ENCODE results near the gene GAPDH.

GAPDH gene

GRCh38 chr12:6547566-6547965, 13.2 kb downstream of the GAPDH start:
- Histone ChIP-seq H3K79me2 (ENCODE audit: control insufficient read depth, insufficient read depth, low read length, unreplicated experiment) (peaks cover 48% of the 10 kb centered on the region), H2AFZ (ENCODE audit: low read length, unreplicated experiment) (no peak overlapping the region), H3K4me1 (ENCODE audit: control insufficient read depth, insufficient read depth, low read length, unreplicated experiment) (peaks cover 56% of the 10 kb centered on the region), H3K27me3 (ENCODE audit: insufficient read depth, low read length) (no peaks in the 10 kb centered on the region), H3K36me3 (ENCODE audit: insufficient read depth, low read length) (0 out of 2 replicates have a peak, but pooled peaks cover 7% of the 10 kb centered on the region), H3K4me3 (ENCODE audit: low read depth, low read length) (peak overlapping the region; percentile 70), H3K27ac (ENCODE audit: low read depth, low read length) (peak overlapping the region; percentile 82)

GRCh38 chr12:6547987-6548386, 13.7 kb downstream of the GAPDH start:
- H3K4me3 ChIP-seq (ENCODE audit: low read depth, low read length): peak overlapping the region; percentile 70
- H3K79me2 ChIP-seq (ENCODE audit: control insufficient read depth, insufficient read depth, low read length, unreplicated experiment): peaks cover 48% of the 10 kb centered on the region
- peaks cover 61% of the 10 kb centered on the region for H3K4me1 ChIP-seq (ENCODE audit: control insufficient read depth, insufficient read depth, low read length, unreplicated experiment)
- no peak overlapping the region for H2AFZ ChIP-seq (ENCODE audit: low read length, unreplicated experiment)
- no peaks in the 10 kb centered on the region for H3K27me3 ChIP-seq (ENCODE audit: insufficient read depth, low read length)
- 0 out of 2 replicates have a peak, but pooled peaks cover 7% of the 10 kb centered on the region for H3K36me3 ChIP-seq (ENCODE audit: insufficient read depth, low read length)
- H3K27ac ChIP-seq (ENCODE audit: low read depth, low read length): peak overlapping the region; percentile 82

- H2AFZ ChIP-seq (ENCODE audit: low read length, unreplicated experiment): no peak overlapping the region
- H3K4me3 ChIP-seq (ENCODE audit: low read depth, low read length): peak overlapping the region; percentile 70; the same call in 1 of the 2 replicates
- peak overlapping the region; percentile 82 for H3K27ac ChIP-seq (ENCODE audit: low read depth, low read length)
- 0 out of 2 replicates have a peak, but pooled peaks cover 7% of the 10 kb centered on the region for H3K36me3 ChIP-seq (ENCODE audit: insufficient read depth, low read length)
- peaks cover 48% of the 10 kb centered on the region for H3K79me2 ChIP-seq (ENCODE audit: control insufficient read depth, insufficient read depth, low read length, unreplicated experiment)
- H3K4me1 ChIP-seq (ENCODE audit: control insufficient read depth, insufficient read depth, low read length, unreplicated experiment): peaks cover 65% of the 10 kb centered on the region
- H3K27me3 ChIP-seq (ENCODE audit: insufficient read depth, low read length): no peaks in the 10 kb centered on the region
These were observed 14.2 kb downstream of the GAPDH start for GRCh38 chr12:6548556-6548955.

- H3K27ac ChIP-seq (ENCODE audit: low read depth, low read length): peak overlapping the region; percentile 82
- peaks cover 67% of the 10 kb centered on the region for H3K4me1 ChIP-seq (ENCODE audit: control insufficient read depth, insufficient read depth, low read length, unreplicated experiment)
- H3K27me3 ChIP-seq (ENCODE audit: insufficient read depth, low read length): no peaks in the 10 kb centered on the region
- no peak overlapping the region for H2AFZ ChIP-seq (ENCODE audit: low read length, unreplicated experiment)
- H3K36me3 ChIP-seq (ENCODE audit: insufficient read depth, low read length): 0 out of 2 replicates have a peak, but pooled peaks cover 7% of the 10 kb centered on the region
- H3K79me2 ChIP-seq (ENCODE audit: control insufficient read depth, insufficient read depth, low read length, unreplicated experiment): peaks cover 48% of the 10 kb centered on the region
- peak overlapping the region; percentile 70; the same call in 1 of the 2 replicates for H3K4me3 ChIP-seq (ENCODE audit: low read depth, low read length)
These were observed 14.8 kb downstream of the GAPDH start for GRCh38 chr12:6548966-6549683.

GRCh38 chr12:6549684-6550151, 15.4 kb downstream of the GAPDH start:
- Histone ChIP-seq H3K27me3 (ENCODE audit: insufficient read depth, low read length) (no peaks in the 10 kb centered on the region), H2AFZ (ENCODE audit: low read length, unreplicated experiment) (no peak overlapping the region), H3K4me1 (ENCODE audit: control insufficient read depth, insufficient read depth, low read length, unreplicated experiment) (peaks cover 67% of the 10 kb centered on the region), H3K27ac (ENCODE audit: low read depth, low read length) (peak overlapping the region; percentile 82), H3K79me2 (ENCODE audit: control insufficient read depth, insufficient read depth, low read length, unreplicated experiment) (peaks cover 52% of the 10 kb centered on the region), H3K36me3 (ENCODE audit: insufficient read depth, low read length) (0 out of 2 replicates have a peak, but pooled peaks cover 7% of the 10 kb centered on the region), H3K4me3 (ENCODE audit: low read depth, low read length) (no peak overlapping the region)

GRCh38 chr12:6550294-6551062, 16.2 kb downstream of the GAPDH start:
- Histone ChIP-seq H3K79me2 (ENCODE audit: control insufficient read depth, insufficient read depth, low read length, unreplicated experiment) (peaks cover 60% of the 10 kb centered on the region), H3K36me3 (ENCODE audit: insufficient read depth, low read length) (0 out of 2 replicates have a peak, but pooled peaks cover 7% of the 10 kb centered on the region), H3K4me1 (ENCODE audit: control insufficient read depth, insufficient read depth, low read length, unreplicated experiment) (peaks cover 67% of the 10 kb centered on the region), H2AFZ (ENCODE audit: low read length, unreplicated experiment) (no peak overlapping the region), H3K27me3 (ENCODE audit: insufficient read depth, low read length) (no peaks in the 10 kb centered on the region), H3K4me3 (ENCODE audit: low read depth, low read length) (no peak overlapping the region), H3K27ac (ENCODE audit: low read depth, low read length) (peak overlapping the region; percentile 96)

DNA sequence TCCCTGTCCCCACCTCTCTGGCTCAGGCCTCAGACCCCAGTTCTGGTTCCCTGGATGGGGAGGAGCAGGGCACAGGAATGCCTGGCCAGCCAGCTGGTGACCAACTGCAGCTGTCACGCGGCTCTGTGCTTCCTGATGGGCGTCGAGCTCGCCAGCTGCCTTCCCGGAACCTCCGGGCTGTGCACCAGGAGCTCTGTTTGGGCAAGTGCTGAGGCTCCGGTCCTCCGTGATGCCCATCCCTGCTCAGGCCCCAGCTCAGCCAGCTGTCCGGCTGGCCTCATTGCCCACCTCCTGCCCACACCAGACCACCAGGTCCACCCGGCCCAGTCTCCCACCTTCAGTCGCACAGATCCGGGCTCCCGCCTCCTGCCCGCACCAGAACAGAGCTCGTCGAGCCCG, 16.7 kb downstream of the GAPDH start:
- Histone ChIP-seq H3K27ac (ENCODE audit: low read depth, low read length) (peak overlapping the region; percentile 96), H3K36me3 (ENCODE audit: insufficient read depth, low read length) (0 out of 2 replicates have a peak, but pooled peaks cover 2% of the 10 kb centered on the region), H3K4me1 (ENCODE audit: control insufficient read depth, insufficient read depth, low read length, unreplicated experiment) (peaks cover 67% of the 10 kb centered on the region)

GRCh38 chr12:6551496-6552139, 17.3 kb downstream of the GAPDH start:
- Histone ChIP-seq H3K4me1 (ENCODE audit: control insufficient read depth, insufficient read depth, low read length, unreplicated experiment) (peaks cover 67% of the 10 kb centered on the region), H3K79me2 (ENCODE audit: control insufficient read depth, insufficient read depth, low read length, unreplicated experiment) (peaks cover 55% of the 10 kb centered on the region), H3K36me3 (ENCODE audit: insufficient read depth, low read length) (peaks cover 1% of the 10 kb centered on the region; the same call in 1 of the 2 replicates), H3K27ac (ENCODE audit: low read depth, low read length) (peak overlapping the region; percentile 96), H3K27me3 (ENCODE audit: insufficient read depth, low read length) (no peaks in the 10 kb centered on the region), H3K4me3 (ENCODE audit: low read depth, low read length) (peak overlapping the region; percentile 65), H2AFZ (ENCODE audit: low read length, unreplicated experiment) (no peak overlapping the region)

More for the DNA sequence above, 16.7 kb downstream of the GAPDH start:
- Histone ChIP-seq H3K79me2 (ENCODE audit: control insufficient read depth, insufficient read depth, low read length, unreplicated experiment) (peaks cover 58% of the 10 kb centered on the region), H3K4me3 (ENCODE audit: low read depth, low read length) (peak overlapping the region; percentile 65), H3K27me3 (ENCODE audit: insufficient read depth, low read length) (no peaks in the 10 kb centered on the region), H2AFZ (ENCODE audit: low read length, unreplicated experiment) (no peak overlapping the region)

DNA sequence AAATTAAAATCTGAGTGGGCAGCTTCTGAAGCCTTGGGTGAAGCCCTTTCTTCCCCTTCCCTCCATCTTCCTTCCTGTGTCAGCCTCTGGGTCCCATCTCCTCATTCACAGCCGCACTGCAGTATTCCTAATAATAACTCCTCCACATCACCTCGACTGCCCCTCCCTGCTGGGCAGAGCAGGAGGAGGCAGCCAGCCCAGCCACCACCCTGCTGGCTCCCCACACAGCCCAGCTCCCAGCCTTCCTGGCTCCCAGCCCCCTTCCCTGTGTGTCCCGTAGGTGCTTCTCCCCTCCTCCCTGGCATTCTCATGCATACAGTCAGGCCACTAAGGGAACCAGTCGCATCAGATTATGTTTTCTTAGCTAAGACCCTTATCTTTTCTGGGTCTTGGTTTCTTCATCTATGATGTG, 17.8 kb downstream of the GAPDH start:
- Histone ChIP-seq H3K4me3 (ENCODE audit: low read depth, low read length) (peak overlapping the region; percentile 65), H3K36me3 (ENCODE audit: insufficient read depth, low read length) (peaks cover 7% of the 10 kb centered on the region; the same call in 1 of the 2 replicates), H2AFZ (ENCODE audit: low read length, unreplicated experiment) (no peak overlapping the region), H3K4me1 (ENCODE audit: control insufficient read depth, insufficient read depth, low read length, unreplicated experiment) (peaks cover 64% of the 10 kb centered on the region), H3K27ac (ENCODE audit: low read depth, low read length) (peak overlapping the region; percentile 96), H3K79me2 (ENCODE audit: control insufficient read depth, insufficient read depth, low read length, unreplicated experiment) (peaks cover 50% of the 10 kb centered on the region), H3K27me3 (ENCODE audit: insufficient read depth, low read length) (no peaks in the 10 kb centered on the region)
